Measurements from ENCODE around the gene ATP6V1C2. TPM values are rescaled to one million over a fixed set of nuclear protein-coding genes. Genes with fewer than 3 reads are reported as not detected.

ATP6V1C2 gene
- total RNA-seq, 4 donors from 2014 or later, result 142 to 1,335 (median 496) TPM

- TF ChIP-seq POLR2A (IDR thresholded peaks at IDR 0.05) (no peak), CTCF (IDR thresholded peaks at IDR 0.05) (no peak), EP300 (IDR thresholded peaks at IDR 0.05) (no peak), POLR2AphosphoS5 (IDR thresholded peaks at IDR 0.05) (no peak)
- no peak for DNase-seq (ENCODE audit: low spot score in 2 of 2)
- Histone ChIP-seq H3K9me3 (no peaks in the 10 kb centered on the region), H3K4me1 (peaks cover 30% of the 10 kb centered on the region), H3K27ac (peak overlapping the region; percentile 40), H3K4me3 (no peak overlapping the region), H3K36me3 (no peaks in the 10 kb centered on the region), H3K27me3 (peaks cover 15% of the 10 kb centered on the region)
- 61% methylated on average over 2 of the region's 2 CpGs for WGBS
Observed at GRCh38 chr2:10716581-10716980, 4.8 kb upstream of the ATP6V1C2 start.

DNA sequence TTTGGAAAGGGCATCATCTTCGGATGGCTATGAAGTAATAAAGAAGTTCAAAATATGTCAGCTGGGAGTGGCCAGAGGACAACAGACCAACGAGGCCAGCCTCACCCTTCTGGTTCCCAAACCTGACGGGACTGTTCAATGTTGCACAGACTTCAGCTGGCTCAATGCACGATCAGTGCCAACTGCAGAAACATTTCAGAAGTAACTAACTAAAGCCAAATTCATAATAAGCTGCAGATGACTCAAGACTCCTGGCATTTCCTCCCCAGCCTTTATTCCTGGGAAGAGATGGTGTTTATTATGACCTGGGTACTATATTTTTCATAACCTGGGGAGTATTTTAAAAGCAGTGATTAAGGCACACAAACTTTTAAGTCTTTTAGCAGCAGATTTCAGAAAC lies 3.8 kb upstream of the ATP6V1C2 start:
- no peak for DNase-seq (ENCODE audit: low spot score in 2 of 2)
- TF ChIP-seq EP300 (IDR thresholded peaks at IDR 0.05) (no peak), CTCF (IDR thresholded peaks at IDR 0.05) (no peak), POLR2A (IDR thresholded peaks at IDR 0.05) (no peak), POLR2AphosphoS5 (IDR thresholded peaks at IDR 0.05) (no peak)
- Histone ChIP-seq H3K9me3 (no peaks in the 10 kb centered on the region), H3K4me1 (peaks cover 36% of the 10 kb centered on the region), H3K36me3 (no peaks in the 10 kb centered on the region), H3K27ac (peak overlapping the region; percentile 40), H3K4me3 (no peak overlapping the region), H3K27me3 (peaks cover 25% of the 10 kb centered on the region)
- WGBS, result 25% methylated on average over 4 of the region's 4 CpGs

- TF ChIP-seq POLR2AphosphoS5 (IDR thresholded peaks at IDR 0.05) (no peak), EP300 (IDR thresholded peaks at IDR 0.05) (no peak), CTCF (IDR thresholded peaks at IDR 0.05) (no peak), POLR2A (IDR thresholded peaks at IDR 0.05) (no peak)
- 59% methylated on average over 7 of the region's 7 CpGs for WGBS
- Histone ChIP-seq H3K4me1 (peaks cover 36% of the 10 kb centered on the region), H3K4me3 (no peak overlapping the region), H3K9me3 (no peaks in the 10 kb centered on the region), H3K36me3 (no peaks in the 10 kb centered on the region), H3K27me3 (peaks cover 46% of the 10 kb centered on the region), H3K27ac (no peak overlapping the region)
- DNase-seq (ENCODE audit: low spot score in 2 of 2), result no peak
Observed at GRCh38 chr2:10720306-10720705, 1.1 kb upstream of the ATP6V1C2 start.

GRCh38 chr2:10720947-10721395 lies 459 bp upstream of the ATP6V1C2 start:
- peaks cover 36% of the 10 kb centered on the region for H3K4me1 ChIP-seq
- H3K27me3 ChIP-seq, result peaks cover 52% of the 10 kb centered on the region
- TF ChIP-seq EP300 (IDR thresholded peaks at IDR 0.05) (no peak), POLR2A (IDR thresholded peaks at IDR 0.05) (no peak)
- H3K9me3 ChIP-seq, result no peaks in the 10 kb centered on the region
- H3K4me3 ChIP-seq, result peak overlapping the region; percentile 56
- WGBS, result 9% methylated on average over 6 of the region's 39 CpGs
- no peaks in the 10 kb centered on the region for H3K36me3 ChIP-seq
- no peak for DNase-seq (ENCODE audit: low spot score in 2 of 2)
- H3K27ac ChIP-seq, result peak overlapping the region; percentile 69

DNA sequence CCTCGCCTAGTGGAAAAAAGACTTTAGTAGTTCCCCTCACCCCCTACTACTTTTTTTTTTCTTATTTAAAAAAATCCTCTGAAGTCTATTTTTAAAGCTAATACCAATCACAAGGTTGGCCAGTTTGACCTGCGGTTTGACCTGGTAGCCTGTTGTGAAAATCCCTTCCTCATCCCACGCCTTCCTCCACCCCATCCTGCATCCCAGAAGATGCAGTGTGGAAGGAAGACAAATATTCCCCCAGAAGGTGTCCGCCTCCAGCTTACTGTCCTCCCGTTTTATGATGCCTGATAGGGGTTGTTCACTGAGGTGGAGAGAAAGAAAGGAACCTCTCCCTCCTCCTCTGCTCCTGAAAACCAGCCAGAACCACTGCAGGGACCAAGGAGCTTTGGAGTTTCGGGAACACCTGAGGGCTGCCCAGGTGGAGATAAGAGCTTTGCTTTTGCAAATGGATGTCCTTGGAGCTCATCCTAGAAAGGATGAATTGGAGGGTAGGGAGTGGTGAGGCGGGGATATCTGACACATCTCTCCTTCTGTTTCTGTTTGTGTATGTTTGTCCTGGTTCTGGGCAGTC lies 909 bp downstream of the ATP6V1C2 start:
- Histone ChIP-seq H3K9me3 (no peaks in the 10 kb centered on the region), H3K27ac (no peak overlapping the region), H3K27me3 (peaks cover 61% of the 10 kb centered on the region), H3K4me3 (peak overlapping the region; percentile 56), H3K36me3 (no peaks in the 10 kb centered on the region), H3K4me1 (peaks cover 26% of the 10 kb centered on the region)
- TF ChIP-seq CTCF (IDR thresholded peaks at IDR 0.05) (no peak), POLR2AphosphoS5 (IDR thresholded peaks at IDR 0.05) (no peak), POLR2A (IDR thresholded peaks at IDR 0.05) (no peak)
- no peak for DNase-seq (ENCODE audit: low spot score in 2 of 2)
- WGBS, result 22% methylated on average over 7 of the region's 7 CpGs
